MG63 (cell line): Measurements from ENCODE around the gene MYO7A. TPM values are rescaled to one million over a fixed set of nuclear protein-coding genes. Genes with fewer than 3 reads are reported as not detected.

ENCODE experiments used
- DNase-seq: peaks from one replicate; pipeline ENCODE4 v3.0.0-alpha.2; 2020
- H3K27me3 ChIP-seq: fragments of 250-450 bp; sonication (Bioruptor Pico); 2 replicates; pipeline ENCODE4 v1.5.1; 2020; ENCODE audit warnings: mild to moderate bottlenecking, moderate library complexity
- H3K36me3 ChIP-seq: fragments of 250-450 bp; sonication (Bioruptor Pico); 2 replicates; pipeline ENCODE4 v1.5.1; 2020; ENCODE audit warnings: mild to moderate bottlenecking, moderate library complexity
- H3K4me3 ChIP-seq: fragments of 250-450 bp; sonication (Bioruptor Pico); 2 replicates; pipeline ENCODE4 v1.5.1; 2020; ENCODE audit warnings: mild to moderate bottlenecking, moderate library complexity
- H3K9me3 ChIP-seq: fragments of 250-450 bp; sonication (Bioruptor Pico); 2 replicates; pipeline ENCODE4 v1.5.1; 2020; ENCODE audit warnings: mild to moderate bottlenecking, moderate library complexity
- total RNA-seq: library from RNA; depleted of rRNA; stranded (reverse); fragments of >200 nt; shearing (Covaris generic); gene quantifications from 2 replicates; pipeline ENCODE4 v1.2.3, GENCODE V29; 2014; ENCODE audit warnings: low replicate concordance

Gene MYO7A
- total RNA-seq, 1 experiment from 2014 or later = not detected

DNA sequence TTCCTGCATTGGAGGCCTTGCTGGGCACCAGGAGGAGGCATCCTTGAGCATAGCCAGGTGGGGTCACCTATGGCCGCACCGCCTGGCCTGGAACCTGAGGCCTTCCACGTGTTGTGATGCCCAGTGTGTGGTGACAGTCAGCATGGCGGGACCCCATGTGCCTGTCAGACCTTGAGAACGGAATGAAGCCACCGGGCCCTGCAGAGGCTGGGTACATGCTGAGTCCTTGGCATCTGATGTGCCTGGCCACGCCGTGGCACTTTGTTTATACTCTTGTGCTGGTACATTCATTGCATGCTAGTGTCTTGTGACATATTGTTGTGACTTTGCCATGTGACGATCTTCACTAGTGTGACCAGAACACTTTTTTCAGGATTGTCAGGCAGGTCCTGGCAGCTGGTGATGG is 8.5 kb upstream of the MYO7A start:
- no peaks in the 10 kb centered on the region for H3K36me3 ChIP-seq
- DNase-seq = no peak
- H3K4me3 ChIP-seq = no peak overlapping the region
- H3K9me3 ChIP-seq = no peaks in the 10 kb centered on the region
- H3K27me3 ChIP-seq = no peaks in the 10 kb centered on the region

DNA sequence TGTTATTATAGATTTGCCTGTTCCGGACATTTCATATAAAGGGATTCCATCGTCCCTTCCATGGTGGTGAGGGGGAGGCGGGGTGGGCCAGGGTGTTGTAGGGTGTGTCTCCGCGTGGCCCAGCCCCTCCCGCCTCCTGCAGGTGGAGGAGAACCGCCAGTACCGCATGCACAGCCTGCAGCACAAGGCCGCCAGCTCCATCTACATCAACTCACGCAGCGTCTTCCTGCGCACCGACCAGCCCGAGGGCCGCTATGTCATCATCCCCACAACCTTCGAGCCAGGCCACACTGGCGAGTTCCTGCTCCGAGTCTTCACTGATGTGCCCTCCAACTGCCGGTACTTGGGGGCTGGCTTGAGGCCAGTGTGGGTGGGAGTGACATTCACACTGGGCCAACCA is 7.5 kb upstream of the MYO7A start:
- Histone ChIP-seq H3K4me3 (no peak overlapping the region), H3K27me3 (no peaks in the 10 kb centered on the region), H3K9me3 (no peaks in the 10 kb centered on the region), H3K36me3 (no peaks in the 10 kb centered on the region)
- DNase-seq = no peak

DNA sequence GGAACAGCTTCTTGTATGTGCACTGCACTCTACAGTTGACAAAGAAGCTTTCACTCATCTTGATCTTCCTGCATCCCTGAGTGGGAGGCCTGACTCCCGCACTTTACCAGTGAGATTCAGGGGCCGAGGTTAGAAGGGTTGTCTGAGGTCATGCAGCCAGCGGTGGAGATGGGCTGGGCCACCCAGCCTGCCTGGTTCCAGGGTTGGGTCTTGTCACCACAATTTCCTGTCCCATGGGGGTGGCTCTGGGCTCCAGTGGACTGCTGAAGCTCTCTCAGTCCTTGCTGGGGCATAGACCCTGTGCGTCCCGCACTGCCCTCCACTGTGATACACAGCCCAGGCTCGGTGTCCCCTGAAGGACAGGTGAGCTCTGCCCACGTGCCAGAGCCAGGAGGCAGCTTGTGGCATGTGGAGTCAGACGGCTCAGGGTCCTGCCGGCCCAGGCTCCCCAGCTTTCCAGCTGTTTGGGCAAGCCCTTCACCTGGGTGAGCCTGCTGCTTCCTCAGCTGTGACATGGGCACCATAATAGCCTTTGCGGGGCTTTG is 6.9 kb upstream of the MYO7A start:
- no peaks in the 10 kb centered on the region for H3K27me3 ChIP-seq
- no peaks in the 10 kb centered on the region for H3K36me3 ChIP-seq
- no peak overlapping the region for H3K4me3 ChIP-seq
- no peaks in the 10 kb centered on the region for H3K9me3 ChIP-seq
- DNase-seq = no peak

DNA sequence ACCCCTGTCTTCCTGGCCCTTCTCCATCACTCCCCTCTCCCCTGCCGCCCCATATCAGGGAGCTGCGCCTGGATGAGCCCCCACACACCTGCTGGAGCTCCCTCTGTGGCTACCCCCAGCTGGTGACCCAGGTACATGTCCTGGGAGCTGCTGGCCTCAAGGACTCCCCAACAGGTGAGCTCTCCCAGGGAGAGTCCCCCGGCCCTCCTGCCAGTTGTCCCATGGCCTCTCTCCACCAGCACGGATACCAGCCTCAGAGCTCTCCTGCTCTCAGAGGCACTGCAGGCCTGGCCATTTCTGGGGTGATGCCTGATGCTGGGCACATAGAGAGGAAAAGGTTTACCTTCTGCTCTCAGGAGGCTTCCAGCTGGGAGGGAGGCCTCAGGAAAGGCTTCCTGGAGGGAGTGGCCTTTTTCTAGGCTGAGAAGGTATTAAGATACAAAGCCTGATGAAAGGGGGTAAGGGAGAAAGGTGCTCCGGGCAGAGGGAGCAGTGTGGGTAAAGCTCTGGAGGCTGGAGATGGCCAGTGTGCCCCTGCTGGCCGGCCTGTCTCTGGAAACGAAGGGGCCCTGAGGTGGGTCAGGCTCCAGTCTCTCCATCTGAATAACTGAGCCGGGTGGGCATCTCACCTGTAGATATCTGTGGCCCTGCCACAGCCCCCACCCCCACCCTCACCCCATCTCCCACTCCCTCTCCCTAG is 6.0 kb upstream of the MYO7A start:
- Histone ChIP-seq H3K9me3 (no peaks in the 10 kb centered on the region), H3K4me3 (no peak overlapping the region), H3K36me3 (no peaks in the 10 kb centered on the region), H3K27me3 (no peaks in the 10 kb centered on the region)
- DNase-seq = no peak

DNA sequence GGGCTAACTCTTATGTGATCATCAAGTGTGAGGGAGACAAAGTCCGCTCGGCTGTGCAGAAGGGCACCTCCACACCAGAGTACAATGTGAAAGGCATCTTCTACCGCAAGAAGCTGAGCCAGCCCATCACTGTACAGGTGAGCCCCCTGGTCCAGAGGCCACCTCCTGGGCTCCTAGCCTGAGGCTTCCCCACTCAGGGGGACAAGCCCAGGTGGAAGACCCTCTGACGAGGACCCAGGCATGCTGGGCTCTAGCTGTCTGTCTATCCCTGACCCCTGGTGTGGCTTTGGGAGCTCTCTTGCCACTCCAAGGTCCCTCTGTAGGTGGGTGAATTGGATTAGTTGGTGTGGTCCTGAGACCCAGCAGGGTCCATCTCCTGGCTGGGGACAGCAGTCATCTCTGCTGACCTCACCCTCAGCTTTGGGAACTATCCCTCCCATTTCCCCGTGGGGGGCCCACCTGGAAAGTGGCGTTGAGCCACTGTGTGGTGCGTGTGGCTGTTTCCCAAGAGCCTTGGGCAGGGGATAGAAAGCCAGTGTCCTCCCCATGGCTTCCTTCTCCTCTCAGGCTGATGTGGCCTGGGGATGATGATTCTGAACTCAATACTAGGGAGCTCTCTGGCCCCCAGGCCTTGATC is 5.4 kb upstream of the MYO7A start:
- no peaks in the 10 kb centered on the region for H3K9me3 ChIP-seq
- no peaks in the 10 kb centered on the region for H3K36me3 ChIP-seq
- DNase-seq = no peak

DNA sequence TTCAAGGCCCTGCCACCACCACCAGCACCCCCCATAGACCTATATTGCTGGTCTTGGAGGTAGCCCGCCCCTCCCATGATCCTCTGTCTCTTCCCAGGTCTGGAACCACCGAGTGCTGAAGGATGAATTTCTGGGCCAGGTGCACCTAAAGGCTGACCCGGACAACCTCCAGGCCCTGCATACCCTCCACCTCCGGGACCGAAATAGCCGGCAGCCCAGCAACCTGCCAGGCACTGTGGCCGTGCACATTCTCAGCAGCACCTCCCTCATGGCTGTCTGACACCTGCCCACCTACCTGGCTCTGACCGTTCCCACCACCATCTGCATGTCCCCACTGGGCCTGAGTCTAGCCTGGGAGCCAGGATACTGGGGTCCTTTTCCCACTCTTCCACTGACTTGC is 4.5 kb upstream of the MYO7A start:
- H3K36me3 ChIP-seq = no peaks in the 10 kb centered on the region

More for the DNA sequence above, 5.4 kb upstream of the MYO7A start:
- Histone ChIP-seq H3K27me3 (no peaks in the 10 kb centered on the region), H3K4me3 (no peak overlapping the region)

DNA sequence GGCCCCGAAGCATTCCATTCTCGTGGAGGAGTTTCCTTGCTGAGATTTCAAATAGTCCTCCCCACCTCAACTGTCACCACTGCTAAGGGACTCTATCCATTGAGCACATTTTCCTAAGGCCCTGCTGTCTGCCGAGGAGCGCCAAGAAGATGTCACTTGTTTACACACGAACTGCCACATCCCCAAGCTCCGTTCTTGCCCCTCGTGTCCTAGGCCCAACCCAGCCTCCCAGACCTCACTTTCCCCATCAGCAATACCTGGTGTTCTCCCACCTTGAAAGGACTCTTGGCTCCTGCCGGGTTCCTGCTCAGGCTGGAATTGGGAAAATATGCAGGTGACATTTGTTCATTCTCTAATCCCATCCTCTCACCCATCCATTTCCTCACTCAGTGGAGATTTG is 4.0 kb upstream of the MYO7A start:
- no peaks in the 10 kb centered on the region for H3K27me3 ChIP-seq
- no peaks in the 10 kb centered on the region for H3K9me3 ChIP-seq
- DNase-seq = no peak
- H3K4me3 ChIP-seq = no peak overlapping the region
- no peaks in the 10 kb centered on the region for H3K36me3 ChIP-seq

More for the DNA sequence above, 4.5 kb upstream of the MYO7A start:
- H3K27me3 ChIP-seq = no peaks in the 10 kb centered on the region
- no peak overlapping the region for H3K4me3 ChIP-seq
- H3K9me3 ChIP-seq = no peaks in the 10 kb centered on the region
- no peak for DNase-seq

DNA sequence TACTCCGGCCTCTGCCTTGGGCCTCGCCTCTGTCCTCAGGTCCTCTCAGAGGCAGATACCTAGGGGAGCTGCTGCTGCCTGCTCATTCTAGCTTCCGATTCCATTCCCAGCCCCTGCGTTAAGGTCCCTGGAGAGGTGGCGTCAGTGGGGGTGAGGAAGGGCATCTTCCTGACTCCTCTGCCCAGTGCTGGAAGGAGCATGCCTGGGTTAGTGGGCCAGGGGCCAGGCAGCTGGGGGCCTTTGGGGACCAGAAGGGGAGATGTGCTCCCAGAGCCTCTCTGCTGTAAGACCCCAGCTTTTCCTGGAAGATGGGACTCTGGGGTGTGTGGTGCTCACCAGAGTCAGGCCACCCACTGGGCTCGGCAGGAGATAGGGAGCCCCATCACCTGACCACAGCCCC is 3.6 kb upstream of the MYO7A start:
- DNase-seq = no peak
- Histone ChIP-seq H3K36me3 (no peaks in the 10 kb centered on the region), H3K9me3 (no peaks in the 10 kb centered on the region), H3K4me3 (no peak overlapping the region), H3K27me3 (no peaks in the 10 kb centered on the region)

DNA sequence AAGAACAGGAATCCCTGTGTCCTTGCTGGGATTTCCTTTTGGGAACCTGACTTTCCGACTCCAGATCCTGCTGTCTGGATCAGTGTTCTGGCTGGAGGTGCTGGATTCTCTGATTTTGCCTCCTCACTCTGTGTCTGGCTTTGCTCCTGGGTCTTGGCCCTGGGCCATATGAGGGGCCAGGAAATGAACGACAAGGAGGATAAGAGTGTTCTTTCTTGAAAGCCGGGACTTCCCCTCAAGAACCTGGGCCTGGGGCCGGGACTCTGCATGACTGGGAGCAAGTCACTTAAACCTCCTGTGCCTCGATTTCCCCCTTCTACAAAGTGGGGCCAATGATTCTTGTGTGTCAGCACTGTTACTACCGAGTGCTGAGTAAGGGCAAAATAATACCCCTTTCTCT is 2.9 kb upstream of the MYO7A start:
- no peaks in the 10 kb centered on the region for H3K9me3 ChIP-seq
- H3K4me3 ChIP-seq = no peak overlapping the region
- no peak for DNase-seq
- no peaks in the 10 kb centered on the region for H3K36me3 ChIP-seq
- H3K27me3 ChIP-seq = no peaks in the 10 kb centered on the region

DNA sequence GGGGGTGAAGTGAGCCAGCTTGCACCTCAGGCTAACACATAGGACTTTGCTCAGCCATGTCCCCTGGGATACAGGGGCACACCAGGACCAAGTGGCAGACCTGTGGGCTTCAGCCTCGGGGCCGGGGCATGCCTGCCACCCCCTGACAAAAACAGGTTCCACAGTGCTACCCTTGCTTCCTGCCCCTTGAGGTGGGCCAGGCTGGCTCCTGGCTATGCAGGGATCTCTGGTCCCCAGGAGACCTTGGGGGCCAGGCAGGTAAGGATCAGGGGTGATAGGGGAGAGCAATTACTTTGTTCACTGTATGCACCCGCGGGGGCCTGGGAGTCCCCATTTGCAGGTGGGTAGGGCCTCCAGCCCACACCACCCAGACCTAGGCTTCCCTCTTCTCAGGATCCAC is 2.4 kb upstream of the MYO7A start:
- no peaks in the 10 kb centered on the region for H3K27me3 ChIP-seq
- DNase-seq = no peak
- H3K36me3 ChIP-seq = no peaks in the 10 kb centered on the region
- no peak overlapping the region for H3K4me3 ChIP-seq
- no peaks in the 10 kb centered on the region for H3K9me3 ChIP-seq

DNA sequence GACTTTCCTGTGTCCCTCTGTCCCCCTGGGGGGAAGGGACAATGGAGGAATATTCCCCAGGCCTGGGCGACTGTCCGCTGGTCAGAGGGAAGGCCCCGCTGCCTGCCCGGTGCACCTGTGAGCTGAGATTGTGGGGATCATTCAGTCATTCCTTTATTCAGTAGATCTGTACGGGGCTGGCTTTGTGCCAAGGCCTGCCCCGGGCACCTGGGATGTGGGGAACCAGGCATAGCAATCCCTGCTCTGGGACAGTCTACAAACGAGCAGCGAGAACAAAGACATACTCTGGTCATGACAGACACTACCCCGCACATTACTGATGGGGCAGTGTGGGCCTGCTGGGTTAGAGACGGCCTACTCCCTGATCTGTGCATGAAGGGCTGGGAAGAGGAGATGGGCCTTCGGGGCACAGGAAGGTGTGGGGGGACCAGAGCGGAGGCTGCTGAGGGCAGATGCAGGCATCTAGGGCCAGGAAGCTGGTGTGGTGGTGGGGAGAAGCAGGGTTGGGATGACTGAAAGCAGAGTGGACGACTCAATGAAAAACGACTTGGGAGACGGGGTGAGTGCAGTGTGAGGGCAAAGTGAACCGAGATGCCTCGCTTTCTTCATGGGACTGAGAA is 1.8 kb upstream of the MYO7A start:
- Histone ChIP-seq H3K4me3 (no peak overlapping the region), H3K36me3 (no peaks in the 10 kb centered on the region), H3K27me3 (no peaks in the 10 kb centered on the region), H3K9me3 (no peaks in the 10 kb centered on the region)
- no peak for DNase-seq

DNA sequence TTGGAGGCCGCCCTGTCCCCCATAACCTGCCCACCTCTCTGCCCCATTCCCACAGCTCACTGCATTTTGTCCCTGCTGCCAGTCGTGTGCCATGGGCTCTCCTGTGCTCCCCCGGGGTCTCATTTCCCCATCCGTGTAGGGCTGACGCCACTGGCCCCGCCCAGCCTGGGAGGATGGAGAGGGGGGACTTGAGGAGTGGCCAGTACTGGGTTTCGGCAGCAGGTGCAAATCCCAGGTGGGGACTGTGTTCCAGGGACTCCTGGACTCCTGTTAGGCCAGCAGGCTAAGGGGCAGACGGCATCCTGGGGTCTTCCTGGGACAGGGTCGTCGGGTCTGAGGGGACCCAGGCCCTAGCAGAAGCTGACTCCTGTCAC is 1.2 kb upstream of the MYO7A start:
- Histone ChIP-seq H3K36me3 (no peaks in the 10 kb centered on the region), H3K27me3 (no peaks in the 10 kb centered on the region), H3K4me3 (no peak overlapping the region), H3K9me3 (no peaks in the 10 kb centered on the region)
- DNase-seq = no peak

DNA sequence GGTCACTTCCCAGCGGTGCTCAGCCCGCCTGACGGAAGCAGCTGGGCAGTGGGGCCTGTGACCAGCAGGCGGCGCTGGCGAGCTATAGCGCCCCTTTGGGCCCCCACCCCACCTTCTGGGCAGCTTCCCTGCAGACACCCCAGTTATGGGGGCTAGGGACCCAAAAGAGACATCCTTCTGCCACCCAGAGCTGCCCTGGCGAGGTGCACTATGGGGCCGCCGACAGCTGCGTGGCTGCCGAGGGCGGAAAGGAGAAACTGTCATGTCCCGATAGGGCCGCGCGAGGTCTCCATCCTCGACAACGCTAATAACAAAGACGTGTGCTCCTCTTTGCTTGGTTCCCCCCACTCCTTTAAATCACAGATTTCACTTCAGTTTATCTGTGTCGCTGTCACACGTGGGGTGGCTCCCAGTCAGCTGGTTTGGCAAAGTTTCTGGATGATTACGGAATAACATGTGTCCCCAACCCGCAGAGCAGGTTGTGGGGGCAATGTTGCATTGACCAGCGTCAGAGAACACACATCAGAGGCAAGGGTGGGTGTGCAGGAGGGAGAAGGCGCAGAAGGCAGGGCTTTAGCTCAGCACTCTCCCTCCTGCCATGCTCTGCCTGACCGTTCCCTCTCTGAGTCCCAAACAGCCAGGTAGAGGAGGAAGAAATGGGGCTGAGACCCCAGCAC is 673 bp upstream of the MYO7A start:
- Histone ChIP-seq H3K27me3 (no peaks in the 10 kb centered on the region), H3K36me3 (no peaks in the 10 kb centered on the region), H3K9me3 (no peaks in the 10 kb centered on the region), H3K4me3 (peak overlapping the region; percentile 32; the same call in 1 of the 2 replicates)
- DNase-seq = no peak

DNA sequence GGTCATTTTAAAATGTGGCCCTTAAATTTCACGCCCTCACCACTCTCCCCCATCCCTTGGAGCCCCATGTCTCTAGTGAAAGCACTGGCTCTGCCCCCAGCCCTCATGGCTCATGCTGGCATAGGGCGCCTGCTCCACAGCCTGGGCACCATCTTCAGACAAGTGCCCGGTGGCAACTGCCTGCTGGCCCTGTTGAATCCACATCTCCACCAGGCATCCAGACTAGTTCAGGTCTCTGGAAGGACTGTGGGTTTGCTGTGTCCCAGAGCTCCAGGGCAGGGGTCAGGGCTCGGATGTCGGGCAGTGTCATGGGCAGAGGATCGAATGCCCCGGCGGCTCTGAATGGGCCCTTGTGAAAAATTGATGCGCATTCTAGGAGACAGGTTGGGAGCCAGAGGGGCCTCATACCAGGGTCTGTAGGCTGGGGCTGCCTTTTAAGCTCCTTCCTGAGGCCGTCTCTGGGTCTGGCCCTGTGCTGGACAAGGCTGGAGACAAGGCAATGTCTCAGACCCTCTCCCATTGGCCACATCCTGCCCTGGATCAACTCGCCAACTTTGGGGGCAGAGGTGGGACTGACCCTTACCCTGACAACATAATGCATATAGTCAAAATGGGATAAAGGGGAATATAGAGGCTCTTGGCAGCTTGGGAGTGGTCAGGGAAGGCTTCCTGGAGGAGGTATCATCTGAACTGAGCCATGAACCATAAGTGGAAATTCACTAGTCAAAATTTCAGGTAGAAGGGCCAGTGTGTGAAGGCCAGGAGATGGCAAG is 1.2 kb downstream of the MYO7A start:
- peaks cover 6% of the 10 kb centered on the region; the same call in 1 of the 2 replicates for H3K9me3 ChIP-seq
- H3K27me3 ChIP-seq = no peaks in the 10 kb centered on the region
- no peak for DNase-seq
- H3K36me3 ChIP-seq = no peaks in the 10 kb centered on the region
- no peak overlapping the region for H3K4me3 ChIP-seq

DNA sequence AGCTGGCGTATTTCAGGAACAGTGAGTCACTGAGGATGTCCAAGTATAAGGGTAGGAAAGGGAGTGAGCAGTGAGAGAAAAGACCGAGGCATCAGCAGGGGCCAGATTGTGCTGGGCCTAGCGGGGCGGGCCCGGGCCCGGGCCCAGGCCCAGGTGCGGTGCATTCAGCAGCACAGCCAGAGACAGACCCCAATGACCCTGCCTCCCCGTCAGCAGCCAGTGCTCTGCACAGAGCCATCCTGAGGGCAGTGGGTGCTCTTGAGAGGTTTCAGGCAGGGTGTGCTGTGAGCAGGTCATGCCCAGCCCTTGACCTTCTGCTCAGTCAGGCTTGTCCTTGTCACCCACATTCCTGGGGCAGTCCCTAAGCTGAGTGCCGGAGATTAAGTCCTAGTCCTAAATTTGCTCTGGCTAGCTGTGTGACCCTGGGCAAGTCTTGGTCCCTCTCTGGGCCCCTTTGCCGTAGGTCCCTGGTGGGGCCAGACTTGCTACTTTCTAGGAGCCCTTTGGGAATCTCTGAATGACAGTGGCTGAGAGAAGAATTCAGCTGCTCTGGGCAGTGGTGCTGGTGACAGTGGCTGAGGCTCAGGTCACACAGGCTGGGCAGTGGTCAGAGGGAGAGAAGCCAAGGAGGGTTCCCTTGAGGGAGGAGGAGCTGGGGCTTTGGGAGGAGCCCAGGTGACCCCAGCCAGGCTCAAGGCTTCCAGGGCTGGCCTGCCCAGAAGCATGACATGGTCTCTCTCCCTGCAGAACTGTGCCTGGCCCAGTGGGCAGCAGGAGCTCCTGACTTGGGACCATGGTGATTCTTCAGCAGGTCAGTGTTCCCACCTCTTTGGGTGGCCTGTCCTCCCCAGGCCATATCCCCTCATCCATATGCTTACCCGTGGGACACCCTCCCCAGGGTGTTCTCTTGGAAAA is 2.1 kb downstream of the MYO7A start:
- H3K4me3 ChIP-seq = no peak overlapping the region
- no peaks in the 10 kb centered on the region for H3K27me3 ChIP-seq
- DNase-seq = no peak
- H3K36me3 ChIP-seq = no peaks in the 10 kb centered on the region
- peaks cover 6% of the 10 kb centered on the region; the same call in 1 of the 2 replicates for H3K9me3 ChIP-seq
